GM18873 (cell line): Measurements from ENCODE around the gene ARL5B.

Experiments
- ATAC-seq: cut with Tn5 transposase; IDR thresholded peaks from one replicate; pipeline ENCODE4 v1.9.1; 2021; ENCODE audit warnings: mild to moderate bottlenecking, moderate library complexity, moderate number of reproducible peaks; ENCODE audit not compliant: unreplicated experiment, low FRiP score

The ARL5B gene

DNA sequence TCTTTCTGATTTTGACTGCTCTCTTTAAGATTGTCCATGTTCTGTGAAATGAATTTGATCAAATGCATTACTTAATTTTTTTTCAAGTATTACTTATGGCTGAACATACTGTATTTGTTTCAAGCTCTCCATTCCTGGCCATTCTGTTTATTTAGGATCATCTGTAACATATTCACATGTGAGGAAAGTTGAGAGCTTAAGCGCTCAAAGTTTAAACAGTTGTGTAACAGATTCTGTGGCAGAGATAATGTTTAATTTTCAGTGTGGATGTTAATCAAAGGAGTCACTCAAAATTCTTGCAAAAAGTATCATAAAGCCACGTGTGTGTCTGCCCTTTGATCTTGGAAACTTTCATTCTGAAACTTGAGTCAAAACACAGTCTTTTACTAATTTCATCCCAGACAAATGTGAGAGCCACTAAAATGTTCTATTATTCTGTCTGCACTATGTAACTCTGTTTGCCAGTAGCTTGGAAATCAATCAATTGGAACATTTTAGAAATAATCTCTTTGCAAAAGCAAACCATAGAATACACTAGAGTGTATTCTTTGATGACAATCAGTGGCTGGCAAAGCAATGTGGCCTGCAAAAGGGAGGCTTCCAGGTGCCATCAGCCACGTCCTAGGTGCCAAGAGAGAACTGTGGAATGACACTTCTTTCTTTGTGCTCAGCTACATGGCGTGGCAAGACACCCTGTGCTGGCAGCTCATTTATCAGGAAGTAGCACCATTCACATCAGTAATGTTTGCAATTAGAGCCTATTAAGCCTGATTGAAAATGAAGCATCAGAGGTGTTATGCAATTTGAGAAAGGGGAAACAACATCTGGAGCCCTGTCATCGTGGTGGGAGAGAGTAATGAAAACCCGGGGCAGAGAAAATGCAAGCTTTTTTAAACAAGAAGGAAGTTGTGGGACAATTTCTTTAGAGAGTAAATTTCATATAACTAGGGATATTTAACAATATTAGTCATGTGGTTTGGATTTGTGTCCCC, 40.9 kb downstream of the ARL5B start:
- ATAC-seq: no peak

DNA sequence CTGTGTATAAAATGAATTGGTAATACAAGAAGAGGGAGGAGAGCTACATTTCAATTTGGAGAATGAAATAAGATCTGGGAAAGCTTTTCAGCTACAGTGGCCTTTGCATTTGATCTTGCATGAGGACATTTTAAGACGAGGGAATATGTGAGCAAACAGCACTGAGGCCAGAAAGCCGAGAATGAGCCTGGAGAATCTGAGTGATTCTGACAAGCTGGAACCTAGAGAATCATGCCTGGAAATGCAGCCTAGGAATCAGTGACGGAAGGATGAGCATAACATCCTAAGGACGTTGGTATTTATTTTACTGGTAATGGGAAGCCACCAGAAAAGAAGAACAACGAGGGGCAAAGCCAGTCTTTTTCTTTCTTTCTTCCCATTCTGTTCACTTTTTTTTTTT, 44.3 kb downstream of the ARL5B start:
- no peak for ATAC-seq

DNA sequence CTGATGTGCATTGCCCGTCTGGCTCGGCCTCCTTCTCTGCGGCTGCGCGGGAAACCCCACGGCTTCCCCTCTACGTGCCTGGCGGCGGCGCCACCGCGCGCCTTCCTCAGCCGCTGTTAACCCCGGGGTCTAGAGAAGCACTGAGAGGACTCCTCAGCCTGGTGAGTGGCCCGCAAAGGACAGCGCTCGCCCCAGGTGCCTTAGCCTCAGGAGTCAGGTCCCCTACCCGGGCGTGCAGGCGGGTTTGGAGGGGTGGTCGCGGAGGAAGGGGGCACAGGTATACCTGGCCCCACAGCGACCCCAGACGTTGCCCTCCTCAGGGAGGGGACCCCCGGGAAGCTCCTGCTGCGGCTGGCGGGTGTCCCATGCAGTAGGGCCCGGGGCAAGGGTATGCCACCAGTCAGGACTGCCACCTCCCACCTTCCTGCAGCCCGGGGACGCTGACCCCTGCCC, 51.0 kb downstream of the ARL5B start:
- no peak for ATAC-seq

DNA sequence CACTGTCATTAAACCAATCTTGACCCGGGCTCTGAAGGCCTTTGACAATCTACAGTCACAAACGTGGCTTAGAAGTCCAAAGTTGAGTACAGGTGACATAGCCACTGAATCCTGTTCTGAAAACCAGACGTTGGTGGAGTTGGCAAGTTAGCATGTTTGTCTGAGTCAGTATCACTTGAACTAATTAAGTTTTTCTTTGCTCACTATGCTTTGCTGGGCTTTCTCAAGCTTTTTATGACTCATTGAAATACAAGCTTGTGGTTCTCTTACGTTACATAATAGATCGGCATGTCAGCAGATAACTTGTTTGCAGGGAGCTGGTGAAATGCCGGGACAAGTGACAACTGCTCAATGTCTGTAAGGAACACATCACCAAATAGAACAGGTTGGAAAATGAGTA, 53.8 kb downstream of the ARL5B start:
- no peak for ATAC-seq

DNA sequence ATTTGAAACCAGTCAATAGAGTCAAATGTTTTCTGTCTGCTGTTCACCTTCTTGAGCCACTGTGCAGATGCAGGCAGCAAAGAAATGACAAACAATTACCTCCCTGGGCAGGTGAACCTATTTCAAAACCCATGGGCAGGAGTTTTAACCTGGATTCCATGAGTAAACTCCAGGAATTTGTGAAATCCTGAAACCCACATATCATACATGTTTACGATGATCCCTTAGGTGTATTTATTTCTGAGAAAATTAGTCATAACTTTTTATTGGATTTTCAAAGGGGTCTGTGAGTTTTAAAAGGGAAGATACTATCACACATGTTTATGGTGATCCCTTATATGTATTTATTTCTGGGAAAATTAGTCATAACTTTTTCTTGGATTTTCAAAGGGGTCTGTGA, 59.8 kb downstream of the ARL5B start:
- no peak for ATAC-seq

DNA sequence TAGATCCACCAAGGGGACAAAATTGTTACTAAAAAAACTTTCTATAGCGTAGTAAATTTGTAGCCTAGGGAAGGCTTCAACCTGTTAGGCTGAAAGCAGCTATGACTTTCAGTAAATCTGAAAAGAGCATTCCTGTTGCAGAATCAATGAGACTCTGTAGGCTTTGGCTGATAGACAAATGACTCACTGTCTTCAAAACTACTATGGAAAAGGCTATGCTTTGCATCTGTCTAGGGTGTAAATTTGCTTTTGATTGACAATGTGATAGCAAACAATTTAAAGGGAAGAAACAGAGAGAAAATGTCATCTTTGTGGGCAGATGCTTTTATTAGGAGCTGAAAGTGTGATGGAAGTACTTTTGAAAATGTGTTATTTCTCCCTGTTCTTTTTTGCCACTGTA, 60.6 kb downstream of the ARL5B start:
- no peak for ATAC-seq

DNA sequence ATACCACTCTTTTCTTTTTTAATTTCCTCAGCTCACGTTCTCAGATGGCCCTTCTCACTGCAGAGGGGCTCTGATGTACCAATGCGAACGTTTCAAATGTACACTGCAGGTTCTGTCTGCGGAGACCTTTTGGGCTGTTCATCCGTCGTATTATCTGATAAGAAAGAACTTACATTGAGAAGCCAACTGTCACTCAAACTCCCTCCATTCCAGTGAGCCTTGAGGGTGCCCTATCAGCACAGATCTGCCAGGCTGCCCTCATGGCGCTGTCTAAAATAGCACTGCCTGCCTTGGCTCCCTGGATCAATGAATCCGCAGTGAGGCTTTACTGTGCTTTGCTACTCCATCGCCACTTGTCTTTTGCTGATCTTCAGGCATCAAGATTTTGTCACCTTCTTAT, 61.8 kb downstream of the ARL5B start:
- ATAC-seq: no peak

DNA sequence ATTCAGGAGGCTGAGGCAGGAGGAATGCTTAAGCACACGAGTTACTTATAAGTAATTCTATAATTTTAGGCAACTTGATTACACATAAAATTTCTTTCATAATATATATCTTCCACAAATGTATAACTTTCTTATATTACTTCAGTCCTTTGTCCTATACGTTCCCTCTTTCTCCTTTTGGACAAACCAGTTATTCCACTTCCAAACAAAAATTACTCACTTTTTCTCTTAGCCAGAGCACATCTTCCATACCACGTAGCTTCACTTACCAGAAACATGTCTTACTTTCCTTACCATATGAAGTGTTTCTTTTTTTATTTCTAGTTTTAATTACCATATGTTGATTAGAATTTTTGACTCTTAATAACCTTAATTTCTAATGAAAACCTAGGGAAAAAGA, 64.6 kb downstream of the ARL5B start:
- no peak for ATAC-seq
